ENCODE results near the gene FARP1. TPM values are rescaled to one million over a fixed set of nuclear protein-coding genes. Genes with fewer than 3 reads are reported as not detected.

The FARP1 gene
- total and polyA plus RNA-seq, 2 of the 13 experiments (the other 11 are each of a cell fraction or from before 2014, with no cell fraction given) = 70.6 to 126 TPM

DNA sequence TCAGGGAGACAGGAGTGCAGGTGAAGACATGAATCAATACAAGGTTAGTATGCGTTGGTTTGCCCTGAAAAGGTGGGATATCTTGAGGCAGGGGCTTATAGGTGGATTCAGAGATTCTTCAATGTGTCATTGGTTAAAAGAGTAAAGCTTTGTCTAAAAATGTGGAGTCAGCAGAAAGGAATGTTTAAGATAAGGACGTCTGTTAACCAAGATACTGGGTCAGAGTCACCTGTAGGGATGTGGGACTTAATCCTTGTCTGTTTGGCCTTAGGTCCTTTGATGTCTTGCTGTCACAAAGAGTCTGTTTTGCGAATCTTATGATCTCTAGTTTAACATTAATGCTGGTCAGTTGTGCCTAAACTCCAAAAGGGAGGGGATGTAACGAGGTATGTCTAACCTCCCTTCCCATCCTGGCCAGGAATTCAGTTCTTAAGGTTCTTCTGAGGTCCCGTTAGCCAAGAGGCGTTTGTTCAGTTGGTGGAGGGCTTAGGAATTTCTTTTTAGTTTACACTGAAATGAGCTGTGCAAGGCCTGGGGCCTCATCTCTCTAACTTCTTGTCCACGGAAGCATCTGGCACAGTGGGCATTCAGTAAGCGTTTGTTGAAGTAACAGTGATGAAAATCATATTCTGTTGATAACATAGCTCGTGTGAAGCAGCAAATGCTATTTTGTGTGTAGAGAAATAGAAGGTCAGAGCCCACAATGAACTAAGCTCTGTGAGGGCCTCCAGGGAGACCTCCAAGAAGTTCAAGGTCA lies 130.4 kb downstream of the FARP1 start (continued):
- no peak for TF ChIP-seq KDM5A (IDR thresholded peaks at IDR 0.05; ENCODE audit: borderline replicate concordance, low read length)
- TF ChIP-seq, protein P1, sequence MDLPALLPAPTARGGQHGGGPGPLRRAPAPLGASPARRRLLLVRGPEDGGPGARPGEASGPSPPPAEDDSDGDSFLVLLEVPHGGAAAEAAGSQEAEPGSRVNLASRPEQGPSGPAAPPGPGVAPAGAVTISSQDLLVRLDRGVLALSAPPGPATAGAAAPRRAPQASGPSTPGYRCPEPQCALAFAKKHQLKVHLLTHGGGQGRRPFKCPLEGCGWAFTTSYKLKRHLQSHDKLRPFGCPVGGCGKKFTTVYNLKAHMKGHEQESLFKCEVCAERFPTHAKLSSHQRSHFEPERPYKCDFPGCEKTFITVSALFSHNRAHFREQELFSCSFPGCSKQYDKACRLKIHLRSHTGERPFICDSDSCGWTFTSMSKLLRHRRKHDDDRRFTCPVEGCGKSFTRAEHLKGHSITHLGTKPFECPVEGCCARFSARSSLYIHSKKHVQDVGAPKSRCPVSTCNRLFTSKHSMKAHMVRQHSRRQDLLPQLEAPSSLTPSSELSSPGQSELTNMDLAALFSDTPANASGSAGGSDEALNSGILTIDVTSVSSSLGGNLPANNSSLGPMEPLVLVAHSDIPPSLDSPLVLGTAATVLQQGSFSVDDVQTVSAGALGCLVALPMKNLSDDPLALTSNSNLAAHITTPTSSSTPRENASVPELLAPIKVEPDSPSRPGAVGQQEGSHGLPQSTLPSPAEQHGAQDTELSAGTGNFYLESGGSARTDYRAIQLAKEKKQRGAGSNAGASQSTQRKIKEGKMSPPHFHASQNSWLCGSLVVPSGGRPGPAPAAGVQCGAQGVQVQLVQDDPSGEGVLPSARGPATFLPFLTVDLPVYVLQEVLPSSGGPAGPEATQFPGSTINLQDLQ (CRISPR knock-in tag; IDR thresholded peaks at IDR 0.05) = no peak
- TF ChIP-seq ZNF333 (CRISPR knock-in tag; IDR thresholded peaks at IDR 0.05; ENCODE audit: borderline replicate concordance) = no peak
- TF ChIP-seq ZNF468 (CRISPR knock-in tag; IDR thresholded peaks at IDR 0.05) = no peak
- TF ChIP-seq KAT7 (CRISPR knock-in tag; IDR thresholded peaks at IDR 0.05; ENCODE audit: borderline replicate concordance) = 0 out of 2 replicates have a peak, but pooled peaks have one; percentile 46
- no peak for TF ChIP-seq REPIN1 (CRISPR knock-in tag; IDR thresholded peaks at IDR 0.05; ENCODE audit: borderline replicate concordance, low read depth)
- no peak for TF ChIP-seq ZNF781 (CRISPR knock-in tag; IDR thresholded peaks at IDR 0.05; ENCODE audit: borderline replicate concordance, not compliant biosample characterization)
- TF ChIP-seq, protein P2, sequence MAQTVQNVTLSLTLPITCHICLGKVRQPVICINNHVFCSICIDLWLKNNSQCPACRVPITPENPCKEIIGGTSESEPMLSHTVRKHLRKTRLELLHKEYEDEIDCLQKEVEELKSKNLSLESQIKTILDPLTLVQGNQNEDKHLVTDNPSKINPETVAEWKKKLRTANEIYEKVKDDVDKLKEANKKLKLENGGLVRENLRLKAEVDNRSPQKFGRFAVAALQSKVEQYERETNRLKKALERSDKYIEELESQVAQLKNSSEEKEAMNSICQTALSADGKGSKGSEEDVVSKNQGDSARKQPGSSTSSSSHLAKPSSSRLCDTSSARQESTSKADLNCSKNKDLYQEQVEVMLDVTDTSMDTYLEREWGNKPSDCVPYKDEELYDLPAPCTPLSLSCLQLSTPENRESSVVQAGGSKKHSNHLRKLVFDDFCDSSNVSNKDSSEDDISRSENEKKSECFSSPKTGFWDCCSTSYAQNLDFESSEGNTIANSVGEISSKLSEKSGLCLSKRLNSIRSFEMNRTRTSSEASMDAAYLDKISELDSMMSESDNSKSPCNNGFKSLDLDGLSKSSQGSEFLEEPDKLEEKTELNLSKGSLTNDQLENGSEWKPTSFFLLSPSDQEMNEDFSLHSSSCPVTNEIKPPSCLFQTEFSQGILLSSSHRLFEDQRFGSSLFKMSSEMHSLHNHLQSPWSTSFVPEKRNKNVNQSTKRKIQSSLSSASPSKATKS (CRISPR knock-in tag; IDR thresholded peaks at IDR 0.05) = no peak
- TF ChIP-seq AHR (CRISPR knock-in tag; IDR thresholded peaks at IDR 0.05) = no peak; the same call in 1 of the 2 replicates
- TF ChIP-seq ZNF816 (CRISPR knock-in tag; IDR thresholded peaks at IDR 0.05; ENCODE audit: borderline replicate concordance) = no peak
- TF ChIP-seq SOX5 (CRISPR knock-in tag; IDR thresholded peaks at IDR 0.05; ENCODE audit: borderline replicate concordance) = peak; percentile 33; the same call in 1 of the 2 replicates
- no peak for TF ChIP-seq ZNF253 (CRISPR knock-in tag; IDR thresholded peaks at IDR 0.05; ENCODE audit: borderline replicate concordance)
- no peak for TF ChIP-seq HMG20B (CRISPR knock-in tag; conservative IDR thresholded peaks at IDR 0.05)
- TF ChIP-seq ZNF282 (IDR thresholded peaks at IDR 0.05; ENCODE audit: partially characterized antibody) = no peak
- TF ChIP-seq ZNF850 (CRISPR knock-in tag; conservative IDR thresholded peaks at IDR 0.05) = no peak
- TF ChIP-seq ZNF260 (CRISPR knock-in tag; IDR thresholded peaks at IDR 0.05; ENCODE audit: borderline replicate concordance, low read depth) = no peak
- TF ChIP-seq, protein P3, sequence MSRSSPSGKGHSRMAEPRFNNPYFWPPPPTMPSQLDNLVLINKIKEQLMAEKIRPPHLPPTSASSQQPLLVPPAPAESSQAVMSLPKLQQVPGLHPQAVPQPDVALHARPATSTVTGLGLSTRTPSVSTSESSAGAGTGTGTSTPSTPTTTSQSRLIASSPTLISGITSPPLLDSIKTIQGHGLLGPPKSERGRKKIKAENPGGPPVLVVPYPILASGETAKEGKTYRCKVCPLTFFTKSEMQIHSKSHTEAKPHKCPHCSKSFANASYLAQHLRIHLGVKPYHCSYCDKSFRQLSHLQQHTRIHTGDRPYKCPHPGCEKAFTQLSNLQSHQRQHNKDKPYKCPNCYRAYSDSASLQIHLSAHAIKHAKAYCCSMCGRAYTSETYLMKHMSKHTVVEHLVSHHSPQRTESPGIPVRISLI (CRISPR knock-in tag; IDR thresholded peaks at IDR 0.05; ENCODE audit: borderline replicate concordance) = 0 out of 2 replicates have a peak, but pooled peaks have one; percentile 7
- no peak for TF ChIP-seq ARID2 (CRISPR knock-in tag; IDR thresholded peaks at IDR 0.05; ENCODE audit: borderline replicate concordance)
- TF ChIP-seq JUND (CRISPR knock-in tag; IDR thresholded peaks at IDR 0.05) = peak; percentile 80
- TF ChIP-seq MATR3 (CRISPR knock-in tag; IDR thresholded peaks at IDR 0.05) = no peak
- TF ChIP-seq TAF15 (IDR thresholded peaks at IDR 0.05; ENCODE audit: low read depth, low read length, poor library complexity, severe bottlenecking) = no peak
- TF ChIP-seq, protein P4, sequence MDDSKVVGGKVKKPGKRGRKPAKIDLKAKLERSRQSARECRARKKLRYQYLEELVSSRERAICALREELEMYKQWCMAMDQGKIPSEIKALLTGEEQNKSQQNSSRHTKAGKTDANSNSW (CRISPR knock-in tag; IDR thresholded peaks at IDR 0.05; ENCODE audit: borderline replicate concordance) = no peak
- peak; percentile 21; the same call in 1 of the 2 replicates for TF ChIP-seq ZNF792 (CRISPR knock-in tag; IDR thresholded peaks at IDR 0.05)
- no peak for TF ChIP-seq FLYWCH1 (CRISPR knock-in tag; IDR thresholded peaks at IDR 0.05)

Data from HepG2 (cell line).